ENCODE measurements around the gene MAPKAP1. TPM values are rescaled to one million over a fixed set of nuclear protein-coding genes. Genes with fewer than 3 reads are reported as not detected.

The MAPKAP1 gene
- polyA plus RNA-seq, 1 donor from 2014 or later = 57.5 TPM

GRCh38 chr9:125511789-125512660, 195.0 kb downstream of the MAPKAP1 start:
- no peak for TF ChIP-seq CTCF (IDR thresholded peaks at IDR 0.05; ENCODE audit: poor library complexity, severe bottlenecking)
- TF ChIP-seq POLR2AphosphoS5 (IDR thresholded peaks at IDR 0.05) = no peak
- no peak for TF ChIP-seq TAF1 (IDR thresholded peaks at IDR 0.05; ENCODE audit: low read depth)
- TF ChIP-seq EZH2 (IDR thresholded peaks at IDR 0.05; ENCODE audit: borderline replicate concordance, insufficient read depth, low read length, poor library complexity, severe bottlenecking) = no peak
- TF ChIP-seq REST (IDR thresholded peaks at IDR 0.05; ENCODE audit: borderline replicate concordance) = no peak
- no peak for TF ChIP-seq MXI1 (conservative IDR thresholded peaks at IDR 0.05; ENCODE audit: poor library complexity, severe bottlenecking)
- TF ChIP-seq SMC3 (conservative IDR thresholded peaks at IDR 0.05; ENCODE audit: poor library complexity) = no peak
- no peaks in the 10 kb centered on the region for H3K9me2 ChIP-seq (ENCODE audit: insufficient read depth, low read length)
- H3K27ac ChIP-seq (ENCODE audit: low read length) = no peak overlapping the region
- H3K9ac ChIP-seq (ENCODE audit: low read length) = no peak overlapping the region
- no peak overlapping the region for H3K4me2 ChIP-seq (ENCODE audit: low read length)
- no peaks in the 10 kb centered on the region for H3K36me3 ChIP-seq (ENCODE audit: insufficient read depth, low read length)
- no peak overlapping the region for H2AFZ ChIP-seq (ENCODE audit: low read depth, low read length)
- H3K9me3 ChIP-seq (ENCODE audit: low read length) = no peaks in the 10 kb centered on the region
- H3K27me3 ChIP-seq (ENCODE audit: insufficient read depth, low read depth, low read length) = no peaks in the 10 kb centered on the region
- H4K20me1 ChIP-seq (ENCODE audit: insufficient read depth) = no peaks in the 10 kb centered on the region
- H3K4me3 ChIP-seq (ENCODE audit: low read length) = no peak overlapping the region
- no peaks in the 10 kb centered on the region for H3K79me2 ChIP-seq (replicated peaks; ENCODE audit: insufficient read depth, low read length)
- H3F3A ChIP-seq (ENCODE audit: insufficient read depth, low read length, poor library complexity, severe bottlenecking) = no peaks in the 10 kb centered on the region

GRCh38 chr9:125510980-125511379, 196.0 kb downstream of the MAPKAP1 start:
- no peak overlapping the region for H3K4me2 ChIP-seq (ENCODE audit: low read length)
- no peaks in the 10 kb centered on the region for H3K36me3 ChIP-seq (ENCODE audit: insufficient read depth, low read length)
- H3K9me2 ChIP-seq (ENCODE audit: insufficient read depth, low read length) = no peaks in the 10 kb centered on the region
- no peak overlapping the region for H3K9ac ChIP-seq (ENCODE audit: low read length)
- H3K9me3 ChIP-seq (ENCODE audit: low read length) = no peaks in the 10 kb centered on the region
- no peaks in the 10 kb centered on the region for H3F3A ChIP-seq (ENCODE audit: insufficient read depth, low read length, poor library complexity, severe bottlenecking)
- no peak overlapping the region for H3K27ac ChIP-seq (ENCODE audit: low read length)
- no peaks in the 10 kb centered on the region for H3K79me2 ChIP-seq (replicated peaks; ENCODE audit: insufficient read depth, low read length)
- H4K20me1 ChIP-seq (ENCODE audit: insufficient read depth) = no peaks in the 10 kb centered on the region
- TF ChIP-seq REST (IDR thresholded peaks at IDR 0.05; ENCODE audit: borderline replicate concordance) (no peak), RAD21 (conservative IDR thresholded peaks at IDR 0.05) (no peak), CTCF (IDR thresholded peaks at IDR 0.05; ENCODE audit: poor library complexity, severe bottlenecking) (no peak), TAF1 (IDR thresholded peaks at IDR 0.05; ENCODE audit: low read depth) (no peak), EP300 (conservative IDR thresholded peaks at IDR 0.05; ENCODE audit: poor library complexity, severe bottlenecking) (no peak)
- H2AFZ ChIP-seq (ENCODE audit: low read depth, low read length) = no peak overlapping the region
- no peak overlapping the region for H3K4me3 ChIP-seq (ENCODE audit: low read length)
- H3K27me3 ChIP-seq (ENCODE audit: insufficient read depth, low read depth, low read length) = no peaks in the 10 kb centered on the region
